Stimulated activated effector memory CD8-positive, alpha-beta T cell treated with anti-CD3 and anti-CD28 coated beads, Interleukin-12 subunit alpha, Interleukin-12 subunit beta, amount 100 ng/mL, for 72 hours (primary cell): ENCODE results near the gene RAPGEF4.

ENCODE experiments used
- ATAC-seq: fragments of 150-1000 bp; cut with Tn5 transposase; 2 replicates; pipeline ENCODE4 v1.10.0; 2021
- DNase-seq, 2 donors: peaks; one replicate each; pipeline ENCODE4 v3.0.0; 2021 to 2022; ENCODE audit warnings: low spot score in 2 of 2
- H3K27ac Mint-ChIP-seq: one replicate; pipeline ENCODE4 v1.8.0; 2022; ENCODE audit warnings: mild to moderate bottlenecking, mixed read lengths
- H3K36me3 Mint-ChIP-seq: one replicate; pipeline ENCODE4 v1.8.0; 2022; ENCODE audit warnings: mild to moderate bottlenecking, mixed read lengths
- H3K4me1 Mint-ChIP-seq: one replicate; pipeline ENCODE4 v1.8.0; 2022; ENCODE audit warnings: mixed read lengths
- H3K4me3 Mint-ChIP-seq: one replicate; pipeline ENCODE4 v1.8.0; 2022; ENCODE audit warnings: mild to moderate bottlenecking, mixed read lengths
- H3K9me3 Mint-ChIP-seq: one replicate; pipeline ENCODE4 v1.8.0; 2022; ENCODE audit warnings: mixed read lengths

RAPGEF4 gene

GRCh38 chr2:172970660-172971059, 235.0 kb downstream of the RAPGEF4 start:
- H3K9me3 Mint-ChIP-seq = no peaks in the 10 kb centered on the region
- no peaks in the 10 kb centered on the region for H3K4me1 Mint-ChIP-seq
- no peak overlapping the region for H3K27ac Mint-ChIP-seq
- no peak overlapping the region for H3K4me3 Mint-ChIP-seq
- DNase-seq (no peak), ATAC-seq (peak; percentile 60)
- H3K36me3 Mint-ChIP-seq = no peaks in the 10 kb centered on the region

GRCh38 chr2:172972005-172972619, 236.5 kb downstream of the RAPGEF4 start:
- Mint-ChIP-seq H3K4me1 (no peaks in the 10 kb centered on the region), H3K4me3 (no peak overlapping the region)

GRCh38 chr2:172974762-172975161, 239.1 kb downstream of the RAPGEF4 start:
- H3K4me1 Mint-ChIP-seq = no peaks in the 10 kb centered on the region
- ATAC-seq = no peak
- H3K9me3 Mint-ChIP-seq = no peaks in the 10 kb centered on the region
- H3K27ac Mint-ChIP-seq = no peak overlapping the region
- H3K36me3 Mint-ChIP-seq = no peaks in the 10 kb centered on the region
- DNase-seq = no peak
- no peak overlapping the region for H3K4me3 Mint-ChIP-seq

More at GRCh38 chr2:172972005-172972619, 236.5 kb downstream of the RAPGEF4 start:
- Mint-ChIP-seq H3K9me3 (no peaks in the 10 kb centered on the region), H3K27ac (no peak overlapping the region), H3K36me3 (no peaks in the 10 kb centered on the region)
- ATAC-seq = peak; percentile 67
- peak; percentile 8 to 61 for DNase-seq

DNA sequence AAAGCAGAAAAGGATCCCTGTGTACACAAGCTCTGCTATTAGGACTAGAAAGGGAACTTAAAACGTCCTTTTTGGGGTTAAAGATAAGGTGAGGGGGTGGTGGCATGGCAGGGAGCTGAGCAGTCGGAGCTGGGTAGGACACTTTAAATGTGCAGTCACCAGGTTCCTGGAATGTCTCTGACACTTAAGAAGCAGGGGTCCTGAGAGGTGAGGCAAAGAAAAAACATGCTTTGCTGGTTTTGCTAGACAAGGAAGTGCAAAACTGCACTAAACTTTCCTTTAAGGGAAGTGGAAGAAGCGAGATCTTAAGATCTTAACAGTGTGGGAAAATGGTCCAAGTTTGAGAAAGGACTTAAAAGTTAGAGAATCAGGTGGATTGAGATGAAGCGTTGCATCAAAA, 240.5 kb downstream of the RAPGEF4 start:
- no peaks in the 10 kb centered on the region for H3K36me3 Mint-ChIP-seq
- ATAC-seq (no peak), DNase-seq (no peak)
- no peaks in the 10 kb centered on the region for H3K4me1 Mint-ChIP-seq
- H3K9me3 Mint-ChIP-seq = no peaks in the 10 kb centered on the region
- H3K27ac Mint-ChIP-seq = no peak overlapping the region
- H3K4me3 Mint-ChIP-seq = no peak overlapping the region

DNA sequence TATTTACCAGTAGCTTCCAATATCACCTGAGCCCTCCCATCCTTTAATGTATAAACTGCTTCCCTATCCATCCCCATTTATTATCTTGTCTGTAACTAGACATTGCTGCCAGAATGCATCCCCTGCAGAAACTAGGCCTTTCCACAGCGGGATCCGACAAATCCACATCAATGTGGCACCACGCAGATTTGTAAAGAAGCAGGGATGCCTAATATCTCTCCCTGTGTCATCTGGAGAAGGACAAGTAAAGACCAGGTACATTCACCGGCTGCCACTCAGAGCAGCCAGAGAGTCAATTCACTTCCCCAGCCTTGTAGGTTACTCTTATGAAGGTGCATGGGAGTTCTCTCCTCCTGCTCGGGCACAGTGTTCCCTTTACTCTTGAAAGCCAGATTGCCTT, 241.2 kb downstream of the RAPGEF4 start:
- Mint-ChIP-seq H3K36me3 (no peaks in the 10 kb centered on the region), H3K27ac (no peak overlapping the region), H3K9me3 (no peaks in the 10 kb centered on the region), H3K4me1 (no peaks in the 10 kb centered on the region), H3K4me3 (no peak overlapping the region)
- DNase-seq (no peak), ATAC-seq (no peak)

DNA sequence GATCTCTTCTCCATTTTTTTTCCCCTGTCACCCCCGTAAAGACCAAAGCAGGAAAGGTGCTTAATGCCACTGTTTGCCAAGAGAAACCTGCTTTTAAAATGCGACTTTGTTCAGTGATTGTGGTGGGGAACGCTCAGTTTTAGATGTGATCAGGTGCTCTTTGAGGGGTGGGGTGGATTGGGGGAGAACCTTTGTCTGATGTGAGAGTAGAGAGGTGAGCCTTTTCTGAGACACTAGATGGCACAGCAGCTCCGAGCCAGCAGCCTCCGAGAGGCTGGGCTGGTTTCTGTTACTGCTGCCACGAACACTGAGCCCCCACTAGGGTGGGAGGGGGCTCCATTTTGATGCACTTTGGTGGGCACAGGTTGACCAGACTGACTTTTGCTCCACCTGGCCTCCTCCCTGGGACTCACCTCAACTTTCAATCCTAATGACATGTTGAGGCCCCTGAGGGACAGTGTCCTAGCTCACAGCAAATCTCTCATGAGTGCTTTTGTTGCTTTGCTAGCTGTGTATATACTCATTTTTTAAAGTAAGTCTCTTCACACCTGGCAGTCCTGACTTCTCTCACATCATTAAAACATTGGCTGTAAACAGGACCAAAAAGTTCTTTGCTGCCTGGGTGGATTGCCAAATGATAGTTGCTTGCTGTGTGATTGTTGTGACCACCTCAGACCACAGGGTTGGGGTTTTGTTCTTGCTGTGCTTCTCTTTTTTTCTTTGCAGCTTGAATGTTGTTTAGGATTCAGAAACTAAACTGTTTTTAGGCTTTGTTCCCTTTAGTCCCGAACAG, 241.8 kb downstream of the RAPGEF4 start:
- Mint-ChIP-seq H3K27ac (no peak overlapping the region), H3K36me3 (no peaks in the 10 kb centered on the region), H3K4me3 (no peak overlapping the region), H3K9me3 (no peaks in the 10 kb centered on the region), H3K4me1 (no peaks in the 10 kb centered on the region)
- ATAC-seq (peak; percentile 33), DNase-seq (no peak)

DNA sequence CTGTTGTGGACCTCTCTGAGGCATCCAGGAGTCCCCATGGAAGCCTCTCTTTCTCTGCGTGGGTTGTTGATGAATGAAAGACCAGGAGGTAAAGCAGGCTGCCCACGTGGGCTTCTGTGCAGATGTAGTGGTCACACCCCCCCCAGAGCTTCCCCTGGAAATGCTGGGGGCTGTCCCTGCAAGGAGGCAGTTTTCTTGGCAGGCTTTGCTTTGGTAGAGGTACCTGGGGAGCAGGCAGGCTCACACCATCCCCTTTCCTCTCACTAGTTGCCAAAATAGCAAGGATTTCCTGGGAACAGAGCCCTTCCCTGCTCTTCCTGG, 242.4 kb downstream of the RAPGEF4 start:
- Mint-ChIP-seq H3K4me1 (no peaks in the 10 kb centered on the region), H3K27ac (no peak overlapping the region), H3K9me3 (no peaks in the 10 kb centered on the region), H3K36me3 (no peaks in the 10 kb centered on the region), H3K4me3 (no peak overlapping the region)
- ATAC-seq = no peak
- DNase-seq = no peak

DNA sequence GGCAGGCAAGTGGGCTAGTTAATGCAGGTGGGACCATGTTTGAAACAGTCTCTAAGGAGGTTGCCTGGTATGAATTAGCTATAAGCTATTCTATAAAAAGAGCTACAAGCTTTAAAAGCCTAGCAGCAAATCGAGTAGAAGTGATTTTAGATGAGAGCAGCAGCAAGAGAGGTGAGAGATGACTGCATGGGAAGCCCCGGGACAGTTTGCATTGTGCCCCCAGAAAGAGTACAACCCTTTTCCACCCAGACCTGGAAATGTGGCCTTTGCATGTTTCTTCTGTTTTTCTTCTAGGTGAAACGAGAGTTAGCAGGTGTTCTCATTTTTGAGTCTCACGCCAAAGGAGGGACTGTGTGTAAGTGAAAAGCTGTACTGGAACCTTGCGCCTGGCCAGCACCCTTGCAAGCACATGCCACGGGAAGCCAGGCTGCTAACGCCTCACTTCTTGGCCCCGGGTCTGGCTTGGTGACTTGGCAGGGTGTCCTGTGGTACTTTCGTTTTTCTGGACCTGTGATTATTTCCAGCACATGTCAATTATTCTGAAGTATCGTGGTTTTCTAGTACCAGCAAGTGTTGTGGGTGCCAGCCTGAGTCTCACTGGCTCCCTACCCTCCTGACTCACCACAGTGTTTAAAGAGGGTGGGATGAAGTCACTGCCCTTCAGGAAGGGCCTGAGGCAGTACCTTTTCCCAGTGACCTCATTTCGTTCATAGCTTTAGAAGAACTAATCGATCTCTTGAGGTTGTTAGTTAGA, 249.7 kb downstream of the RAPGEF4 start:
- ATAC-seq (peak; percentile 49), DNase-seq (no peak)
- no peaks in the 10 kb centered on the region for H3K9me3 Mint-ChIP-seq
- no peak overlapping the region for H3K27ac Mint-ChIP-seq
- no peaks in the 10 kb centered on the region for H3K4me1 Mint-ChIP-seq
- no peaks in the 10 kb centered on the region for H3K36me3 Mint-ChIP-seq
- H3K4me3 Mint-ChIP-seq = no peak overlapping the region

GRCh38 chr2:172986040-172986439, 250.4 kb downstream of the RAPGEF4 start:
- ATAC-seq (peak; percentile 35), DNase-seq (no peak)
- Mint-ChIP-seq H3K36me3 (no peaks in the 10 kb centered on the region), H3K4me3 (no peak overlapping the region), H3K27ac (no peak overlapping the region), H3K4me1 (no peaks in the 10 kb centered on the region), H3K9me3 (no peaks in the 10 kb centered on the region)

GRCh38 chr2:172988728-172989127, 253.1 kb downstream of the RAPGEF4 start:
- ATAC-seq = no peak
- Mint-ChIP-seq H3K27ac (no peak overlapping the region), H3K9me3 (no peaks in the 10 kb centered on the region), H3K4me3 (no peak overlapping the region), H3K36me3 (no peaks in the 10 kb centered on the region), H3K4me1 (no peaks in the 10 kb centered on the region)
- DNase-seq = no peak

DNA sequence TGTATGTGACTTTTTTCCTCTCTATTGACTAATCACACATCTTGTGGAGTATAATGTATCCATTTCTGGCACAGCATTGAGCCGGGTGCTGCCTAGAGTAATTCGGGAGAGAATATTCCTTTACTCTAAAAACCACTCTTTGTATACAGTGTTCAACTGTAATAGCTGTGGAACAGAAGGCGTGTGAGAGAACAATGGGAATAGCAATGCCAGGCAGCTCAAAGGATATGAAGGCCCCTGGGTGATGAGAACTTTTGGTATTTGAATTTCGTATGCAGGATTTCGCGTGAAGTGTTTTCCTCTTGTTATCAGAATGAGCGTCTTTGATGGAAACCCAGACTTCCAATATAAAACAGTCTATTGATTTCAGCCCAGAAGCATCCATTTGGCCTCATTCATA, 255.4 kb downstream of the RAPGEF4 start:
- no peaks in the 10 kb centered on the region for H3K9me3 Mint-ChIP-seq
- ATAC-seq (no peak), DNase-seq (no peak)
- H3K36me3 Mint-ChIP-seq = no peaks in the 10 kb centered on the region
- H3K4me3 Mint-ChIP-seq = no peak overlapping the region
- H3K4me1 Mint-ChIP-seq = no peaks in the 10 kb centered on the region
- no peak overlapping the region for H3K27ac Mint-ChIP-seq

DNA sequence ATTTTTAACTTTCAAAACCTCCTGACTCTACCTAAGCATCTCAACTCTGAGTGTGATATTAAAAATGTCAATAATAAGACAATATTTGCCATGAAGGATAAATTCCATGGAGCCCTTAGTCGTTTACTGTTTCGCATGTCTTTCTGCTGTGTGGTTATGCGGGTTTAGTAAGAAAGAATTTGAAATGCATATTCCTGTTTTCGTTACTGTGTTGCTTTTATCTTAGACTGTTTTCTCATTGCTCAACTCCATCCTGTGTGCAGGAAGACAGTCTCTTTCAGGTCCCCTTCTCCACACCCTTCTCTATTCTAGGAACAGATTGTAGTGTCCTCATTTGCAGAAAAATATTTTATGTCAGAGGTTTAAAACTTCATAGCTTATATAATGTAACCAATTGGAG, 257.5 kb downstream of the RAPGEF4 start:
- Mint-ChIP-seq H3K27ac (no peak overlapping the region), H3K9me3 (no peaks in the 10 kb centered on the region), H3K36me3 (no peaks in the 10 kb centered on the region), H3K4me3 (no peak overlapping the region), H3K4me1 (no peaks in the 10 kb centered on the region)
- no peak for DNase-seq
- ATAC-seq = no peak

DNA sequence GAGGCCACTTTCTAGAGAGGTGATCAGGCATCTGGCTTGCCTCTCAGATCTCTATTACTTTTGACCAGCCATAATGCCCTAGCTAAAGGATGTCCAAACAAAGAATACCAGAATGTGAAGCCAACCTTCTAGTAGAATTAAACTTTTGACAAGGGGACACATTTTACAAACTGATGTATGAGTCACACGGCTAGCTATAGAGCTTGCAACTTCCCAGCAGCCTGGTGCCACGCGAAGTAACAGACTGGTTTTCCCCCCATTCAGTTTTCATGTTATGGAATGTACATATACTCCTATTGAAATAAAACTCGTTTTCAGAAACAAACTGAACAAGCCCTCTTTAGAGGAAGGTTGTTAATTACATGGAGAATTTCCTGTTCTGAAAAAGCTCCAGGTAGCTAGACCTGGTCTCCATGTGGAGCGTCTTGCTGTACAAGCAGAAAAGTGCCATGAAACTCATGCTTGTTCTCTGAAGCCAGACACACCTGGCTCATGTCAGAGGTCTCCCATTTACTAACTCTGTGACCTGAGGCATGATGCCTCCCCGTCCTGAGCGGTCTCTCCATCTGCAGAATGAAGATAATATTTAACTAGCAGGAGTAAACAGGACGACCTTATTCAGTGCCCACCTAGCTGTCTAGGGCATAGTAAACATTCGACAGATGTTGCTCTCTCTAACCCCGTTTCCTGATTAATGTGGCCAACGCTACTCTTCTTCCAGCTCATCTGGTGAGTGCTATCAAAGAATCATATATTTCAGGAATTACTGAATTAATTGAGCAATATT, 258.5 kb downstream of the RAPGEF4 start:
- DNase-seq (no peak), ATAC-seq (no peak)
- H3K36me3 Mint-ChIP-seq = no peaks in the 10 kb centered on the region
- no peaks in the 10 kb centered on the region for H3K4me1 Mint-ChIP-seq
- no peak overlapping the region for H3K27ac Mint-ChIP-seq
- H3K9me3 Mint-ChIP-seq = no peaks in the 10 kb centered on the region
- no peak overlapping the region for H3K4me3 Mint-ChIP-seq

GRCh38 chr2:172994864-172995263, 259.2 kb downstream of the RAPGEF4 start:
- H3K36me3 Mint-ChIP-seq = no peaks in the 10 kb centered on the region
- H3K9me3 Mint-ChIP-seq = no peaks in the 10 kb centered on the region
- DNase-seq (no peak), ATAC-seq (no peak)
- no peak overlapping the region for H3K4me3 Mint-ChIP-seq
- H3K27ac Mint-ChIP-seq = no peak overlapping the region
- no peaks in the 10 kb centered on the region for H3K4me1 Mint-ChIP-seq
